ENCODE data around the gene WDTC1. TPM values are rescaled to one million over a fixed set of nuclear protein-coding genes. Genes with fewer than 3 reads are reported as not detected.

WDTC1 gene
- total RNA-seq, 4 donors from 2014 or later, result 36.0 to 62.5 (median 44.2) TPM

- Histone ChIP-seq H3K36me3 (peaks cover 0 to 4% (median 2%) of the 10 kb centered on the region in 4 donors), H3K9me3 (no peaks in the 10 kb centered on the region), H3K27me3 (no peaks in the 10 kb centered on the region), H3K4me3 (no peak overlapping the region), H3K27ac (no peak overlapping the region), H3K4me1 (no peaks in the 10 kb centered on the region)
- 75 to 86% methylated on average over 4 of the region's 4 CpGs for WGBS, 2 donors (ENCODE audit: low coverage in 1 of 2)
- TF ChIP-seq CTCF (IDR thresholded peaks at IDR 0.05) (no peak), POLR2A (IDR thresholded peaks at IDR 0.05) (no peak), EP300 (IDR thresholded peaks at IDR 0.05; ENCODE audit: low read depth) (no peak), POLR2AphosphoS5 (IDR thresholded peaks at IDR 0.05) (no peak)
- in situ Hi-C loops (cut with MboI; ENCODE audit: low pct_ligation_motif_present in 1 of 4, low pct_unique_long_range_greater_than_20kb in 1 of 4, low sequenced_read_pairs in 3 of 4) (no loop called here), intact Hi-C loops (cut with DNase I; ENCODE audit: low total_unique reads) (loop anchor here (1.0 kb wide), 1 partner anchor 9 kb away; no protein-coding TSS in a partner anchor)
- DNase-seq, result no peak
These were observed 34.8 kb downstream of the WDTC1 start for GRCh38 chr1:27269276-27269675.

- Histone ChIP-seq H3K36me3 (peaks cover 0 to 6% (median 0%) of the 10 kb centered on the region in 4 donors), H3K27me3 (no peaks in the 10 kb centered on the region), H3K9me3 (no peaks in the 10 kb centered on the region), H3K27ac (no peak overlapping the region), H3K4me3 (no peak overlapping the region), H3K4me1 (no peaks in the 10 kb centered on the region)
- intact Hi-C loops (cut with DNase I; ENCODE audit: low total_unique reads) (no loop called here), in situ Hi-C loops (cut with MboI; ENCODE audit: low pct_ligation_motif_present in 1 of 4, low pct_unique_long_range_greater_than_20kb in 1 of 4, low sequenced_read_pairs in 3 of 4) (no loop called here)
- TF ChIP-seq CTCF (IDR thresholded peaks at IDR 0.05) (no peak), POLR2AphosphoS5 (IDR thresholded peaks at IDR 0.05) (no peak)
- DNase-seq, result no peak
- 83 to 93% methylated on average over 1 of the region's 1 CpG for WGBS, 2 donors (ENCODE audit: low coverage in 1 of 2)
These were observed 39.8 kb downstream of the WDTC1 start for GRCh38 chr1:27274204-27274603.

- Histone ChIP-seq H3K27me3 (no peaks in the 10 kb centered on the region), H3K27ac (no peak overlapping the region), H3K4me3 (no peak overlapping the region), H3K36me3 (peaks cover 0 to 6% (median 0%) of the 10 kb centered on the region in 4 donors), H3K4me1 (no peaks in the 10 kb centered on the region), H3K9me3 (no peaks in the 10 kb centered on the region)
- intact Hi-C loops (cut with DNase I; ENCODE audit: low total_unique reads), result no loop called here
- TF ChIP-seq EP300 (IDR thresholded peaks at IDR 0.05; ENCODE audit: low read depth), result no peak
- TF ChIP-seq POLR2A (IDR thresholded peaks at IDR 0.05), result no peak
- no peak for TF ChIP-seq CTCF (IDR thresholded peaks at IDR 0.05)
- no peak for TF ChIP-seq POLR2AphosphoS5 (IDR thresholded peaks at IDR 0.05)
- 33 to 47% methylated on average over 3 of the region's 3 CpGs for WGBS, 2 donors (ENCODE audit: low coverage in 1 of 2)
- in situ Hi-C loops (cut with MboI; ENCODE audit: low pct_ligation_motif_present in 1 of 4, low pct_unique_long_range_greater_than_20kb in 1 of 4, low sequenced_read_pairs in 3 of 4), result loop anchor here in 1 of 4 donors (25.0 kb wide), 1 partner anchor 163 kb away; no protein-coding TSS in a partner anchor
- no peak for DNase-seq
These were observed 41.3 kb downstream of the WDTC1 start for GRCh38 chr1:27275696-27276095.

GRCh38 chr1:27284425-27285273 is 50.2 kb downstream of the WDTC1 start:
- no peaks in the 10 kb centered on the region for H3K9me3 ChIP-seq
- peaks cover 0 to 23% (median 5%) of the 10 kb centered on the region in 4 donors for H3K36me3 ChIP-seq
- H3K27me3 ChIP-seq, result no peaks in the 10 kb centered on the region
- intact Hi-C loops (cut with DNase I; ENCODE audit: low total_unique reads) (loop anchor here (10.0 kb wide), 1 partner anchor 290 kb away; the partner anchor contains the start of gene TRNP1), in situ Hi-C loops (cut with MboI; ENCODE audit: low pct_ligation_motif_present in 1 of 4, low pct_unique_long_range_greater_than_20kb in 1 of 4, low sequenced_read_pairs in 3 of 4) (loop anchor here (5.0 to 25.0 kb wide), 3 partner anchors 172 to 182 kb away; no protein-coding TSS in a partner anchor)
- no peak overlapping the region for H3K4me3 ChIP-seq
- H3K27ac ChIP-seq, result no peak overlapping the region
- TF ChIP-seq CTCF (IDR thresholded peaks at IDR 0.05) (peak; percentile 82 to 89 (median 87)), POLR2AphosphoS5 (IDR thresholded peaks at IDR 0.05) (no peak), POLR2A (IDR thresholded peaks at IDR 0.05) (no peak), EP300 (IDR thresholded peaks at IDR 0.05; ENCODE audit: low read depth) (no peak)
- H3K4me1 ChIP-seq, result no peaks in the 10 kb centered on the region
- WGBS, 2 donors (ENCODE audit: low coverage in 1 of 2), result 42 to 46% methylated on average over 3 to 11 of the region's 11 CpGs
- peak; percentile 89 for DNase-seq
